ENCODE data around the gene CHRNB1.

CHRNB1 gene

DNA sequence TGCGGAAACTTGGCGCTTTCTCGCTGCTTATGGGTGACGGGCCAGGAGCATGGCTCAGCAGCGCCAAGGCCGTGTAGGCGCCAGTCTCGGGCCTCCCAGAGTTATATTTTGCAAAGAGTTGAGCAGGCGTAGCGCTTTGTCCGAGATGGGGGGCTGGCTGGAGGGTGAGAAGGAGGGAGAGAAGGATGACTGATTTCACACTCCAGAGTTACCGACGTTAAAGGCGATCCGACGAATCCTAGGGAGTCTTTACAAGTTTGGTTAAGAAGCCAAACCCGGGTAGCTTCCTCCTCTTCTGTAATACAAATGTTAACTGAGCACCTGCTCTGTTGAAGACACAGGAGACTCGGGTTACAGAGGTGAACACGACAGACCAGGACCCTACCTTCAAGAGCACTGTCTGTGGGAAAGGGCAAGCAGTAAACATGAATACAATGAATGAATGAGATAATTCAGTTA, 40.1 kb downstream of the CHRNB1 start:
- DNase-seq (ENCODE audit: low read depth) = no peak

DNA sequence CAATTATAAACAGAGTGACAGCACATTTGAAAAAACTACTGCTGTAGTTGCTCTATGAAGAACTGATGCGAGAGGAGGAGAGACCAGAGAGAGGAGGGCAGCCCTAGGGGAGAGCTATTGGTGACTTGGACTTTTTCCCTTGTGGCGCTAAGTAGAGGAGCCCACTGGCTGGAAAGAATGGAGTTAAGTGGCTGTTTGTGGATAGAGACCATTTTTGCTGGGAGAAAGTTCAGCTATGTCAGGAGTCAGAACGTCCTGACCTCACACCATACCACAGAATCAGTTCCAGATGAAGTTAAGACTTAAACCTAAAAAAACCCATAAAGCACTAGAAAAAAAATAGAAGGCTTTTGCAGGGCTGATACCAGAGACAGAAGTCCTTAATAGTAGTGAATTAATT, 41.3 kb downstream of the CHRNB1 start:
- DNase-seq (ENCODE audit: low read depth) = peak; percentile 83

DNA sequence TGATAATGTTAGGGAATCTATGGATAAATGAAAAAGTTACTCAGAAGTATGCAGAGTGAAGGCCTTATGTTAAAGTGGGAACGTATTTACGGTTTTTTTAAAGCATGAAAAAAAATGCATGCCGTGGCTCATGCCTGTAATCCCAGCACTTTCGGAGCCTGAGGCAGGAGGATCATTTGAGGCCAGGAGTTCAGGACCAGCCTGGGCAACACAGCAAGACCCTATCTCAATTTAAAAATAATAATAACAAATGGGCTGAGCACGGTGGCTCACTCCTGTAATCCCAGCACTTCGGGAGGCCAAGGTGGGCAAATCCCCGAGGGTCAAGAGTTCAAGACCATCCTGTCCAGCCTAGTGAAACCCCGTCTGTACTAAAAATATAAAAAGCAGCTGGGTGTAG, 45.3 kb downstream of the CHRNB1 start:
- DNase-seq (ENCODE audit: low read depth) = no peak

DNA sequence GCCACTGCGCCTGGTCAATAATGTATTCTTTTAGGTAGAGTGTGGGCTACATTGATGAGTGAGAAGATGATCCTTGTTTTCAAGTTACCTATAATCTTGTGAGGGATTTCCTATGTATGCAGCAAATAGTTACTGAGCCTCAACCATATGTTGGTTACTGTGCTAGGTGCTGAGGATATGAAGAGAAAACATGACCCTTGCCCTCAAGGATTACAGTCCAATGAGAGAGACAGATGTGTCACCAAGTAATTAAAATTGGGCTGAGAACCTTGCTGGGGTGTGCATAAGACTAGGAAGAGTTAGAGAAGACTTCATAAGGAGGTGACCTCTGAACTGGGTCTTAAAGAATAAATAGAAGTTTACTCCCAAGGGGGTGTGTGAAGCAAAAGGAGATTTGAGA, 46.7 kb downstream of the CHRNB1 start:
- DNase-seq (ENCODE audit: low read depth) = no peak

DNA sequence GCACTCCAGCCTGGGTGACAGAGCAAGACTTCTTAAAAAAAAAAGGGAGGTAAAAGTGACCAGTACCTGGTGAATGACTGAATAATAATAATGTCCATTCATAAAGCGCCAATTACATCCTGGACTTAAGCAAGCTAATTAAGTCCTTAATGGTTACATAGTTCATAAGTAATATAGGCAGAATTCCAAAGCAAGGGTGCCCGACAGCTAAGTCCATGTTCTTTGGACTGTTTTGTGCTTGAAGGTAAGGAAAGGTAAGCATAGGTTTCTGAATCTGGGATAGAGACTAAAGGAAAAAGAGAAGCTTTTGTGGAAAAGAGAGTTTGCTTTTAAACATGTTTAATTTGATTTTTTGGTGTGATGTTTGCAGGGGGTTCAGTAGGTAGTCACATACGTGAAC, 49.1 kb downstream of the CHRNB1 start:
- DNase-seq (ENCODE audit: low read depth) = no peak

DNA sequence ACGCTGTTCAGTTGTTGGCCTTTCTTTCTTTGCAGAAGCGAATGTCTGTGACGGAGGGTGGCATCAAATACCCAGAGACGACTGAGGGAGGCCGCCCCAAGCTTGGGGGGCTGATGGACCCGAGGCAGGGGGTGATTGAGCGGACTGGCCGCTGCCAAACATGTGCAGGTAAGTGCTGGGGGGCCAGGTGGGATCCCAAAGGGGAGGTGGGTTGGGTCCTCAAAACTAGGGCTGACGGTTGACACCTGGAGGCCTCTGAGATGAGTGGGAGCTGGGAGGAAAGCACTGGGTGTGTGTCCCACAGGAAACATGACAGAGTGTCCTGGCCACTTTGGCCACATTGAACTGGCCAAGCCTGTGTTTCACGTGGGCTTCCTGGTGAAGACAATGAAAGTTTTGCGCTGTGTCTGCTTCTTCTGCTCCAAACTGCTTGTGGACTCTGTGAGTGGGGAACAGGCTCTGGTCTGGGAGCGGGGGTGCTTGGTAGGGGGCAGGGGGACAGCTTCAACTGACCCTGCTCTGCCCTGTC, 51.1 kb downstream of the CHRNB1 start:
- DNase-seq (ENCODE audit: low read depth) = no peak

DNA sequence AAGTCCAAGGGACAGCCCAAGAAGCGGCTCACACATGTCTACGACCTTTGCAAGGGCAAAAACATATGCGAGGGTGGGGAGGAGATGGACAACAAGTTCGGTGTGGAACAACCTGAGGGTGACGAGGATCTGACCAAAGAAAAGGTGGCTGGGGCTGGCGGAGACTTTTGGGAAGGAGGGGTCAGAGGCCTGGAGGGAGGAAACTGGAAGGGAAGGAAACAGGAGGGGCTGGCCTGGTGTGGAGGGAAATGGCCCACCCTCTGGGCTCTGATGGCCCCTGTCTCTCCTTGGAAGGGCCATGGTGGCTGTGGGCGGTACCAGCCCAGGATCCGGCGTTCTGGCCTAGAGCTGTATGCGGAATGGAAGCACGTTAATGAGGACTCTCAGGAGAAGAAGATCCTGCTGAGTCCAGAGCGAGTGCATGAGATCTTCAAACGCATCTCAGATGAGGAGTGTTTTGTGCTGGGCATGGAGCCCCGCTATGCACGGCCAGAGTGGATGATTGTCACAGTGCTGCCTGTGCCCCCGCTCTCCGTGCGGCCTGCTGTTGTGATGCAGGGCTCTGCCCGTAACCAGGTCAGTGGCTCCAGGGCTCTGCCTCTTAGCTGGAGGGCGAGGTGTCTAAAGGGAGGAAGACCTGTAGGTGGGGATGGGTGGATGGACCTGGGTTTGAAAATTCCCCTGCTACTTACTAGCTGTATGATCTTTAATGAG, 51.8 kb downstream of the CHRNB1 start:
- no peak for DNase-seq (ENCODE audit: low read depth)

DNA sequence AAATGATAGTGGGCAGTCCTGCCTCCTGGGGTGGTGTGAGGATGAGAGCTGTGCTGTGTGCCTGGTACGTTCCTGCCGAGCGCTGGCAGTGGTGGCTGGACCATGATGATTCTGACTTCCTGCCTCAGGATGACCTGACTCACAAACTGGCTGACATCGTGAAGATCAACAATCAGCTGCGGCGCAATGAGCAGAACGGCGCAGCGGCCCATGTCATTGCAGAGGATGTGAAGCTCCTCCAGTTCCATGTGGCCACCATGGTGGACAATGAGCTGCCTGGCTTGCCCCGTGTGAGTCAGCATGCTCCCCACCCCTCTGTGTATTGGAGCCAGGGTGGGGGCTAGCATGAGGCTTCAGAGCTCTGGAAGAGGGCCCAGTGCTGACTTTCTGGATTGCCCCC, 52.4 kb downstream of the CHRNB1 start:
- no peak for DNase-seq (ENCODE audit: low read depth)

DNA sequence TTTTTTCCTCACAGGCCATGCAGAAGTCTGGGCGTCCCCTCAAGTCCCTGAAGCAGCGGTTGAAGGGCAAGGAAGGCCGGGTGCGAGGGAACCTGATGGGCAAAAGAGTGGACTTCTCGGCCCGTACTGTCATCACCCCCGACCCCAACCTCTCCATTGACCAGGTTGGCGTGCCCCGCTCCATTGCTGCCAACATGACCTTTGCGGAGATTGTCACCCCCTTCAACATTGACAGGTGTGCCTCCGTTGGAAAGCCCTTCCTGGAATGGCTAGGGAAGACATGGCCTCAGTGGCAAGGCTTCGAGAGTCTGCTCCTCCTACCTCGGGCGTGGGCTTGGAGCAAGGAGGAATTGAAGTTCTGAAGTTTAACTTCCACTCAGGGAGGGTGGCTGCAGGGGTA, 52.8 kb downstream of the CHRNB1 start:
- no peak for DNase-seq (ENCODE audit: low read depth)

DNA sequence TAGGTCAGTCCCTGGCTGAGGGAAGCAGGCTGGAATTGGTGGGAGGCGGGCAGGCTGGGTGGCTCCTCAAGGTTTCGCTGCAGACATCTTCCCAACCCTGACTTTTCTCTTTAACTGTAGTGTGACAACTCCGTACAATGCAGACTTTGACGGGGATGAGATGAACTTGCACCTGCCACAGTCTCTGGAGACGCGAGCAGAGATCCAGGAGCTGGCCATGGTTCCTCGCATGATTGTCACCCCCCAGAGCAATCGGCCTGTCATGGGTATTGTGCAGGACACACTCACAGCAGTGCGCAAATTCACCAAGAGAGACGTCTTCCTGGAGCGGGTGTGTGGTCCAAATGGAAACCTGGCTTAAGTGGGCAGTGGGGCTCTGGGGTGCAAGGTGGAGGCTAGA, 54.3 kb downstream of the CHRNB1 start:
- no peak for DNase-seq (ENCODE audit: low read depth)

DNA sequence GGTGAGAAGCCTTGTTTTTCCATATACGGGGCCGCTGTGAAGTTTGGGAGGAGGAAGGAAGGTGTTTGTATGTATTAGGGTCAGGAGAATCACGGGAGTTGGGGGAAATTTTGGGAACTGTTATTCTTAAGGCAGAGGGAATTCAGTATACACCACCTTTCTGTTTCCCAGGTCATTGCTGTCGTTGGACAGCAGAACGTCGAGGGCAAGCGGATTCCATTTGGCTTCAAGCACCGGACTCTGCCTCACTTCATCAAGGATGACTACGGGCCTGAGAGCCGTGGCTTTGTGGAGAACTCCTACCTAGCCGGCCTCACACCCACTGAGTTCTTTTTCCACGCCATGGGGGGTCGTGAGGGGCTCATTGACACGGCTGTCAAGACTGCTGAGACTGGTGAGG, 56.9 kb downstream of the CHRNB1 start:
- no peak for DNase-seq (ENCODE audit: low read depth)

DNA sequence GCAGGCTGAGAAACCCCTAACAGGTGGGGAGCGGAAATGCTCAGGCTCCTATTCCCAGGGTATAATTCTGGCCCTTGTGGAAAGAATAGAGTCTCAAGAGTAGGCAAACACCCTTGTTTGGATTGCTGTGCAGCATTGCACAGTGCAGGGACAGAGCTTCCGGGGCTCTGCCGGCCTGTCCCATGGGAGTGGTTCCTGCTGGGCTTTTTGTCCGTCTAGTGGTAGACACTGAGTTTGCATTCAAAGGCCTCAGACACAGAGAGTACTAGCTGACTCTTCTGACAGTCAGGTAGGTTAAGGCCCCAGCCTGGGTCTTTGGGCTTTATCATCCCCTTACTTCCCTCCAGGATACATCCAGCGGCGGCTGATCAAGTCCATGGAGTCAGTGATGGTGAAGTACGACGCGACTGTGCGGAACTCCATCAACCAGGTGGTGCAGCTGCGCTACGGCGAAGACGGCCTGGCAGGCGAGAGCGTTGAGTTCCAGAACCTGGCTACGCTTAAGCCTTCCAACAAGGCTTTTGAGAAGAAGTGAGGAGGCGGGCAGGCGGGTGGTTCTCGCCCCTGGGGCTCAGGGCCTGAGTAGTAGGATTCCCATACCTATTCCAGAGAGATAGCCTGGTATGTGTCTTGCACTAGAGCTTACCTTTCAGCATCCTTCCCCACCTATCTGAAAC, 57.4 kb downstream of the CHRNB1 start:
- DNase-seq (ENCODE audit: low read depth) = no peak

DNA sequence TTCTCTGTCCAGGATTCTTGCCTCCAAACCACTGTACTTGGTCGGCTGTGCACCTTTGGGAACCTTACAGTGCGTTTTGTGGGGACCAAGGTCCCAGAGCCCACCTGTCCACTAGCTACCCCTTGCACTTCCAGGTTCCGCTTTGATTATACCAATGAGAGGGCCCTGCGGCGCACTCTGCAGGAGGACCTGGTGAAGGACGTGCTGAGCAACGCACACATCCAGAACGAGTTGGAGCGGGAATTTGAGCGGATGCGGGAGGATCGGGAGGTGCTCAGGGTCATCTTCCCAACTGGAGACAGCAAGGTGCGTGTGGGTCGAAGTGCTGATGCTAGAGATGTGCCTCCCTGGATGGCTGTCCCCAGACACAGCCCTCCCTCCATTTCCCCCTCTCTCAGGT, 58.1 kb downstream of the CHRNB1 start:
- DNase-seq (ENCODE audit: low read depth) = no peak

DNA sequence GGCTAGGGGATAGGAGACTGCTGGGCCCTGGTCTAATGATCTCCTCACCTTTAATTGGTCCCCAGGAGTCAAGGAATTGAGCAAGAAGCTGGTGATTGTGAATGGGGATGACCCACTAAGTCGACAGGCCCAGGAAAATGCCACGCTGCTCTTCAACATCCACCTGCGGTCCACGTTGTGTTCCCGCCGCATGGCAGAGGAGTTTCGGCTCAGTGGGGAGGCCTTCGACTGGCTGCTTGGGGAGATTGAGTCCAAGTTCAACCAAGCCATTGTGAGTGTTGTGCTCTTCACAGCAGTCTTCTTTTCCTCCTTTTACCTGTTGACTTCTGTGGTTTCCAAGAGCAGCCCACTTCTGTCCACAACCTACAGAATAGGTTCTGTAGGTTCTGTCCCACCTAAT, 58.7 kb downstream of the CHRNB1 start:
- no peak for DNase-seq (ENCODE audit: low read depth)

Measured in EH (cell line).